H1 (cell line): ENCODE data around the gene SSTR5. TPM values are rescaled to one million over a fixed set of nuclear protein-coding genes. Genes with fewer than 3 reads are reported as not detected.

Experiments
- CTCF ChIA-PET: fragments of 300-600 bp; sonication (Branson Sonifier 250); formaldehyde crosslinking; loops from one replicate; lab custom pipeline; 2021; ENCODE audit not compliant: partially characterized antibody; lab: Charles Lee
- POLR2A ChIA-PET: fragments of 300-600 bp; sonication (Branson Sonifier 250); formaldehyde crosslinking; loops from one replicate; lab custom pipeline; 2021; ENCODE audit warnings: inconsistent platforms; ENCODE audit not compliant: partially characterized antibody; lab: Charles Lee
- DNase-seq, 2 experiments: peaks; one replicate each; pipeline versions ENCODE4 v3.0.0 to v3.0.0-alpha.2; 2010 to 2022; ENCODE audit warnings: low spot score in 2 of 2, low read depth in 1 of 2, mixed read lengths in 1 of 2
- FAIRE-seq: peaks from 2 replicates; lab custom pipeline; 2011; peaks lifted over from hg19 to GRCh38; lab: Jason Lieb, UNC
- H2AFZ ChIP-seq: 2 replicates; pipeline ENCODE4 v1.8.1; 2012; ENCODE audit warnings: low read length, inconsistent platforms
- H2AK5ac ChIP-seq: 2 replicates; pipeline ENCODE4 v1.6.1; 2013; ENCODE audit warnings: low read depth, low read length
- H2BK120ac ChIP-seq: replicated peaks from 2 replicates; pipeline ENCODE3; 2013; ENCODE audit warnings: low read depth, low read length, inconsistent platforms
- H2BK12ac ChIP-seq: 2 replicates; pipeline ENCODE4 v1.6.1; 2013; ENCODE audit warnings: low read depth, low read length
- H2BK15ac ChIP-seq: 2 replicates; pipeline ENCODE4 v1.6.1; 2013; ENCODE audit warnings: low read length
- H2BK20ac ChIP-seq: 2 replicates; pipeline ENCODE4 v1.6.1; 2013; ENCODE audit warnings: low read length
- H2BK5ac ChIP-seq: 2 replicates; pipeline ENCODE4 v1.6.1; 2013; ENCODE audit warnings: low read depth, low read length
- H3K14ac ChIP-seq: 2 replicates; pipeline ENCODE4 v1.6.1; 2013; ENCODE audit warnings: inconsistent platforms; ENCODE audit not compliant: insufficient read length
- H3K18ac ChIP-seq: 2 replicates; pipeline ENCODE4 v1.6.1; 2013; ENCODE audit warnings: low read length; ENCODE audit errors: extremely low read depth
- H3K23ac ChIP-seq: 2 replicates; pipeline ENCODE4 v1.6.1; 2013; ENCODE audit warnings: inconsistent platforms; ENCODE audit not compliant: insufficient read length
- H3K23me2 ChIP-seq: 2 replicates; pipeline ENCODE4 v1.6.1; 2013; ENCODE audit warnings: low read depth, low read length
- H3K27ac ChIP-seq: 2 replicates; pipeline ENCODE4 v1.6.1; 2011; ENCODE audit warnings: low read depth, low read length, inconsistent platforms
- H3K27me3 ChIP-seq, 4 experiments: replicated peaks in 1 of 4; 1 replicate in 1 of 4; 2 replicates in 3 of 4; pipeline versions ENCODE4 v1.6.1 to v1.8.1; 2011 to 2013; ENCODE audit warnings: low read length in 3 of 4, mild to moderate bottlenecking in 3 of 4, inconsistent platforms in 2 of 4, mixed read lengths in 2 of 4, moderate library complexity in 1 of 4; ENCODE audit not compliant: control insufficient read depth in 3 of 4, insufficient read depth in 3 of 4; ENCODE audit errors: extremely low read depth in 1 of 4
- H3K36me3 ChIP-seq, 4 experiments: 2 replicates each; pipeline versions ENCODE4 v1.6.1 to v1.8.1; 2011 to 2013; ENCODE audit warnings: mild to moderate bottlenecking in 4 of 4, low read length in 3 of 4, moderate library complexity in 2 of 4, control low read depth in 1 of 4, inconsistent platforms in 1 of 4; ENCODE audit not compliant: insufficient read depth in 4 of 4, control insufficient read depth in 2 of 4
- H3K4ac ChIP-seq: replicated peaks from 2 replicates; pipeline ENCODE3; 2013; ENCODE audit warnings: low read length, low read depth, mixed read lengths, inconsistent platforms; ENCODE audit not compliant: insufficient read length
- H3K4me1 ChIP-seq, 4 experiments: replicated peaks in 1 of 4; 1 replicate in 1 of 4; 2 replicates in 3 of 4; pipeline versions ENCODE4 v1.6.1 to v1.8.1; 2011 to 2013; ENCODE audit warnings: low read length in 3 of 4, inconsistent platforms in 2 of 4, mixed read lengths in 1 of 4; ENCODE audit not compliant: insufficient read depth in 4 of 4, control insufficient read depth in 3 of 4
- H3K4me2 ChIP-seq, 2 experiments: 2 replicates each; pipeline versions ENCODE4 v1.6.1 to v1.8.1; 2011 to 2013; ENCODE audit warnings: low read depth in 2 of 2, low read length in 2 of 2, control low read depth in 1 of 2, inconsistent platforms in 1 of 2, mild to moderate bottlenecking in 1 of 2; ENCODE audit not compliant: insufficient read depth in 1 of 2
- H3K4me3 ChIP-seq, 4 experiments: fragments of 200-600, 300-600 bp in 1 of 4; sonication (generic), shearing (Covaris generic), sonication (Bioruptor Twin) in 1 of 4; 2 replicates each; pipeline versions ENCODE4 v1.5.1 to v1.8.1; 2011 to 2016; ENCODE audit warnings: low read length in 4 of 4, low read depth in 3 of 4, control low read depth in 2 of 4, inconsistent platforms in 2 of 4, mild to moderate bottlenecking in 2 of 4, mixed read lengths in 1 of 4, moderate library complexity in 1 of 4; ENCODE audit not compliant: insufficient read depth in 2 of 4; ENCODE audit errors: extremely low read depth in 1 of 4
- H3K56ac ChIP-seq: replicated peaks from 2 replicates; pipeline ENCODE3; 2013; ENCODE audit warnings: low read depth, mild to moderate bottlenecking, mixed read lengths, low read length, inconsistent platforms; ENCODE audit not compliant: insufficient read length
- H3K79me1 ChIP-seq: 2 replicates; pipeline ENCODE4 v1.6.1; 2013; ENCODE audit warnings: low read depth, low read length, control low read depth
- H3K79me2 ChIP-seq, 2 experiments: 2 replicates each; pipeline versions ENCODE4 v1.6.1 to v1.8.1; 2012 to 2013; ENCODE audit warnings: low read length in 2 of 2, mild to moderate bottlenecking in 2 of 2, inconsistent platforms in 1 of 2; ENCODE audit not compliant: insufficient read depth in 2 of 2, control insufficient read depth in 1 of 2
- H3K9ac ChIP-seq, 4 experiments: replicated peaks in 1 of 4; 1 replicate in 1 of 4; 2 replicates in 3 of 4; pipeline versions ENCODE4 v1.6.1 to v1.8.1; 2011 to 2013; ENCODE audit warnings: low read depth in 3 of 4, low read length in 3 of 4, control low read depth in 2 of 4, mild to moderate bottlenecking in 2 of 4, moderate library complexity in 2 of 4, inconsistent platforms in 1 of 4; ENCODE audit errors: extremely low read depth in 1 of 4
- H3K9me3 ChIP-seq, 2 experiments: 2 replicates each; pipeline versions ENCODE4 v1.6.1 to v1.8.1; 2012 to 2013; ENCODE audit warnings: mild to moderate bottlenecking in 2 of 2, moderate library complexity in 2 of 2, control low read depth in 1 of 2, inconsistent platforms in 1 of 2, low read depth in 1 of 2, low read length in 1 of 2, mixed read lengths in 1 of 2; ENCODE audit not compliant: insufficient read depth in 2 of 2
- H4K20me1 ChIP-seq, 2 experiments: replicated peaks in 1 of 2; 2 replicates each; pipeline versions ENCODE3 to v1.8.1; 2011 to 2013; ENCODE audit warnings: inconsistent platforms in 2 of 2, low read length in 2 of 2, mild to moderate bottlenecking in 1 of 2; ENCODE audit not compliant: insufficient read depth in 2 of 2, control insufficient read depth in 1 of 2
- H4K5ac ChIP-seq: 2 replicates; pipeline ENCODE4 v1.6.1; 2013; ENCODE audit warnings: low read length, low read depth, mixed read lengths, inconsistent platforms; ENCODE audit not compliant: insufficient read length
- H4K8ac ChIP-seq: 2 replicates; pipeline ENCODE4 v1.8.0; 2013; ENCODE audit warnings: mild to moderate bottlenecking, moderate library complexity, low read length, inconsistent platforms; ENCODE audit not compliant: insufficient read depth; ENCODE audit errors: extremely low read depth
- H4K91ac ChIP-seq: replicated peaks from 2 replicates; pipeline ENCODE3; 2013; ENCODE audit warnings: low read length, mixed read lengths, inconsistent platforms; ENCODE audit not compliant: insufficient read length
- CTCF ChIP-seq, 3 experiments: IDR thresholded peaks; 1 replicate in 2 of 3; 2 replicates in 1 of 3; pipeline versions ENCODE4 v1.5.1 to v1.6.1; 2011; ENCODE audit warnings: low read length in 3 of 3, mild to moderate bottlenecking in 3 of 3, inconsistent platforms in 2 of 3, low read depth in 1 of 3, moderate library complexity in 1 of 3; ENCODE audit not compliant: insufficient read depth in 1 of 3; ENCODE audit errors: control extremely low read depth in 1 of 3
- RAD21 ChIP-seq, 2 experiments: IDR thresholded peaks in 1 of 2; conservative IDR thresholded peaks in 1 of 2; 2 replicates each; pipeline ENCODE4 v1.6.1; 2011; ENCODE audit warnings: low read depth in 2 of 2, low read length in 2 of 2, improper control_type of control experiment in 1 of 2, inconsistent platforms in 1 of 2, mild to moderate bottlenecking in 1 of 2, moderate library complexity in 1 of 2
- SIN3A ChIP-seq, 2 experiments: IDR thresholded peaks in 1 of 2; conservative IDR thresholded peaks in 1 of 2; 2 replicates each; pipeline ENCODE4 v1.6.1; 2011 to 2012; ENCODE audit warnings: low read length in 2 of 2, improper control_type of control experiment in 1 of 2, low read depth in 1 of 2, mild to moderate bottlenecking in 1 of 2
- SP4 ChIP-seq: IDR thresholded peaks from 2 replicates; pipeline ENCODE4 v1.6.1; 2012; ENCODE audit warnings: low read length, inconsistent platforms
- WGBS, 2 experiments: shearing (Covaris generic) in 1 of 2; methylation state at CpG; one replicate each; pipeline versions ENCODE4 v1.1.6 to v1.1.7; 2013 to 2015; ENCODE audit warnings: low lambda C conversion rate in 2 of 2, mixed read lengths in 2 of 2, inconsistent platforms in 1 of 2, low coverage in 1 of 2, missing lambda C conversion rate in 1 of 2; ENCODE audit not compliant: insufficient replicate concordance in 2 of 2, insufficient coverage in 1 of 2, insufficient read length in 1 of 2; ENCODE audit errors: extremely low coverage in 1 of 2, missing lambda C conversion rate in 1 of 2; 5-methylcytosine and 5-hydroxymethylcytosine counted together
- polyA plus RNA-seq, 7 experiments: library from polyadenylated mRNA; depleted of rRNA in 3 of 7; stranded (reverse) in 5 of 7; unstranded in 2 of 7; fragments of >200 nt in 5 of 7; fragments of 200-250 nt in 2 of 7; gene quantifications; 1 replicate in 5 of 7; 2 replicates in 1 of 7; 4 replicates in 1 of 7; pipeline versions ENCODE4 v1.2.1 to v1.2.3, GENCODE V29; 2011 to 2013; ENCODE audit warnings: missing spikeins in 2 of 7, mixed read lengths in 2 of 7
- total RNA-seq: library from RNA; stranded (reverse); fragmentation: NEBNext Ultra II Directional; extraction: Animal tissue kit (Norgen Biotek cat#: 25700); gene quantifications from 2 replicates; pipeline ENCODE4 v1.2.1, GENCODE V29; 2021

The SSTR5 gene
- total and polyA plus RNA-seq, 2 of the 8 experiments (the other 6 are each of a cell fraction or from before 2014, with no cell fraction given), result 0.56 to 0.60 TPM

- ChIA-PET POLR2A (no interaction called here), CTCF (interaction anchor here (1.0 kb wide), 1 partner anchor 8 kb away, joined by 5 read pairs; no protein-coding TSS in a partner anchor)
- no peak overlapping the region for H3K4me2 ChIP-seq
- no peak overlapping the region for H2BK120ac ChIP-seq
- no peak overlapping the region for H3K4me3 ChIP-seq
- H4K5ac ChIP-seq, result no peak overlapping the region
- no peak overlapping the region for H2AK5ac ChIP-seq
- H3K4me1 ChIP-seq, result peaks cover 0 to 4% (median 2%) of the 10 kb centered on the region in 4 experiments; a peak in 4 of 7 replicates
- H3K36me3 ChIP-seq, result no peaks in the 10 kb centered on the region
- H2BK20ac ChIP-seq, result no peak overlapping the region
- FAIRE-seq (no peak), DNase-seq (no peak)
- H3K79me2 ChIP-seq, result no peaks in the 10 kb centered on the region
- H4K8ac ChIP-seq, result peak overlapping the region; percentile 14; the same call in 1 of the 2 replicates
- H3K18ac ChIP-seq, result no peak overlapping the region
- H3K27me3 ChIP-seq, result no peaks in the 10 kb centered on the region
- H2BK15ac ChIP-seq, result no peak overlapping the region
- no peak overlapping the region for H4K91ac ChIP-seq
- H2BK12ac ChIP-seq, result no peak overlapping the region
- H3K27ac ChIP-seq, result no peak overlapping the region
- H3K14ac ChIP-seq, result no peak overlapping the region
- no peak overlapping the region for H3K23ac ChIP-seq
- no peaks in the 10 kb centered on the region for H3K23me2 ChIP-seq
- no peak overlapping the region for H2BK5ac ChIP-seq
- H2AFZ ChIP-seq, result no peak overlapping the region
- peaks cover 0 to 4% of the 10 kb centered on the region in 2 experiments; a peak in 1 of 4 replicates for H3K9me3 ChIP-seq
- TF ChIP-seq CTCF (IDR thresholded peaks at IDR 0.05; ENCODE audit: control extremely low read depth in 1 of 3, insufficient read depth in 1 of 3, low read depth in 1 of 3, low read length in 3 of 3) (peak in 1 of 3 experiments; percentile 8; a peak in 1 of 4 replicates), RAD21 (IDR thresholded peaks at IDR 0.05 in 1 of 2, conservative IDR thresholded peaks at IDR 0.05 in 1 of 2; ENCODE audit: low read depth in 2 of 2, low read length in 2 of 2) (peak; percentile 22 to 28; a peak in 2 of 4 replicates), SP4 (no peak), SIN3A (conservative IDR thresholded peaks at IDR 0.05 in 1 of 2, IDR thresholded peaks at IDR 0.05 in 1 of 2; ENCODE audit: low read depth in 1 of 2, low read length in 2 of 2) (no peak)
- WGBS, 2 experiments, result 84% methylated on average over 11 of the region's 16 CpGs; no CpG with 5 or more reads in 1 of the 2 experiments
- no peak overlapping the region for H3K56ac ChIP-seq
- no peak overlapping the region for H3K9ac ChIP-seq
- peaks cover 0 to 2% of the 10 kb centered on the region in 2 experiments for H4K20me1 ChIP-seq
- H3K79me1 ChIP-seq, result no peaks in the 10 kb centered on the region
- no peak overlapping the region for H3K4ac ChIP-seq
Measured at GRCh38 chr16:1095450-1096168, 23.1 kb downstream of the SSTR5 start.
